DOHH2 (cell line): ENCODE results near the gene TJP1.

Experiments
- H3F3A ChIP-seq: fragments of 200-600 bp; sonication (generic), shearing (Covaris generic); 2 replicates; pipeline ENCODE4 v1.6.0; 2016; ENCODE audit warnings: antibody characterized with exemption, mild to moderate bottlenecking; ENCODE audit not compliant: control insufficient read depth, insufficient read depth
- H3K27ac ChIP-seq: fragments of 200-600 bp; sonication (generic); 2 replicates; pipeline ENCODE4 v1.5.1; 2014; ENCODE audit warnings: low read depth, mild to moderate bottlenecking, low read length, moderate library complexity
- H3K27me3 ChIP-seq: fragments of 200-600 bp; sonication (generic); 2 replicates; pipeline ENCODE4 v1.6.1; 2014; ENCODE audit warnings: mild to moderate bottlenecking, low read length, mixed read lengths; ENCODE audit not compliant: control insufficient read depth
- H3K36me3 ChIP-seq: fragments of 200-600 bp; sonication (generic); 2 replicates; pipeline ENCODE4 v1.6.1; 2014; ENCODE audit warnings: mild to moderate bottlenecking, low read length, moderate library complexity, mixed read lengths; ENCODE audit not compliant: control insufficient read depth
- H3K4me1 ChIP-seq: fragments of 200-600 bp; sonication (generic); 2 replicates; pipeline ENCODE4 v1.6.1; 2014; ENCODE audit warnings: mild to moderate bottlenecking, low read length, mixed read lengths; ENCODE audit not compliant: control insufficient read depth
- H3K4me2 ChIP-seq: fragments of 200-600 bp; sonication (generic); 2 replicates; pipeline ENCODE4 v1.6.0; 2014; ENCODE audit warnings: mild to moderate bottlenecking, low read length, moderate library complexity
- H3K4me3 ChIP-seq: fragments of 200-600 bp; sonication (generic); 2 replicates; pipeline ENCODE4 v1.5.1; 2014; ENCODE audit warnings: mild to moderate bottlenecking, low read length, mixed read lengths
- H3K79me2 ChIP-seq: fragments of 200-600 bp; sonication (generic); 2 replicates; pipeline ENCODE4 v1.6.1; 2014; ENCODE audit warnings: mild to moderate bottlenecking, low read length, mixed read lengths; ENCODE audit not compliant: control insufficient read depth
- H3K9me2 ChIP-seq: fragments of 200-600 bp; sonication (generic); replicated peaks from 2 replicates; pipeline ENCODE4 v1.6.1; 2014; ENCODE audit warnings: mild to moderate bottlenecking, low read length, mixed read lengths; ENCODE audit not compliant: control insufficient read depth
- H3K9me3 ChIP-seq: fragments of 200-600 bp; sonication (generic); 2 replicates; pipeline ENCODE4 v1.6.1; 2014; ENCODE audit warnings: antibody characterized with exemption, low read length, mixed read lengths; ENCODE audit not compliant: control insufficient read depth, insufficient read depth
- H4K20me1 ChIP-seq: fragments of 200-600 bp; sonication (generic); 2 replicates; pipeline ENCODE4 v1.6.0; 2014; ENCODE audit warnings: low read depth, mild to moderate bottlenecking, antibody characterized with exemption, low read length, moderate library complexity; ENCODE audit not compliant: control insufficient read depth, insufficient read depth
- CTCF ChIP-seq: fragments of 200-600 bp; sonication (generic); IDR thresholded peaks from one replicate; pipeline ENCODE4 v1.5.1; 2014; ENCODE audit warnings: antibody characterized with exemption, mild to moderate bottlenecking, low read depth, low read length; ENCODE audit not compliant: poor library complexity, severe bottlenecking
- EZH2phosphoT487 ChIP-seq: fragments of 200-600 bp; sonication (generic); IDR thresholded peaks from 2 replicates; pipeline ENCODE4 v1.6.1; 2017; ENCODE audit warnings: borderline replicate concordance, mild to moderate bottlenecking, antibody characterized with exemption, low read length, moderate library complexity, mixed read lengths

Gene TJP1

DNA sequence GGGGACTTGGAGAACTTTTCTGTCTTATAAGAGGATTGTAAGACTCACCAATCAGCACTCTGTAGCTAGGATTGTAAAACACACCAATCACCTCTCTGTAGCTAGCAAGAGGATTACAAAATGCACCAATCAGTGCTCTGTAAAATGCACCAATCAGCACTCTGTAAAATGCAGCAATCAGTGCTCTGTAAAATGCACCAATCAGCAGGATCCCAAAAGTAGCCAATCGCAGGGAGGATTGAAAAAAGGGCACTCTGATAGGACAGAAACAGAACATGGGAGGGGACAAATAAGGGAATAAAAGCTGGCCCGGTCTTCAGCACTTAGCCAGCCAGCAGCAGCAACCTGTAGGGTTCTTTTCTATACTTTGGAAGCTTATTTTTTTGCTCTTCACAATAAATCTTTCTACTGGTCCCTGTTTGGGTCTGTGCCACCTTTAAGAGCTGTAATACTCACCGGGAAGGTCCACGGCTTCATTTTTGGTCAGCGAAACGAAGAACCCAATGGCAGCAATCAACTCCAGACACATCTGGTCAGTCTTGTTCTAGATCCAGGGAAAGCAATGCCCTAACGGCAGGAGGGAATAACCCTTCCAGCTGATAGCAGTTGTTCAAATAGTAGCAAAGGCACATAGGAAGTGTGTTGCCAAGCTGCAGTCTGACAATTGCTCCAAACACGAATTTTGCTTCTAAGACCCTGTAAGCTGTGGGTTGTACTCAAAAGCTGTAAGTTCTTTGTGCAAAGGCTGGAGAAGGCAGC lies 135.6 kb downstream of the TJP1 start:
- TF ChIP-seq EZH2phosphoT487 (no peak), CTCF (no peak)
- H3K4me1 ChIP-seq = no peaks in the 10 kb centered on the region
- no peaks in the 10 kb centered on the region for H4K20me1 ChIP-seq
- H3F3A ChIP-seq = no peaks in the 10 kb centered on the region
- H3K36me3 ChIP-seq = no peaks in the 10 kb centered on the region
- no peaks in the 10 kb centered on the region; the same call in 1 of the 2 replicates for H3K9me3 ChIP-seq
- H3K9me2 ChIP-seq = no peaks in the 10 kb centered on the region
- no peaks in the 10 kb centered on the region for H3K79me2 ChIP-seq
- H3K4me2 ChIP-seq = no peak overlapping the region
- no peaks in the 10 kb centered on the region for H3K27me3 ChIP-seq
- no peak overlapping the region for H3K27ac ChIP-seq
- H3K4me3 ChIP-seq = no peak overlapping the region

GRCh38 chr15:29686079-29686425 lies 136.2 kb downstream of the TJP1 start:
- Histone ChIP-seq H3K4me1 (no peaks in the 10 kb centered on the region), H3K9me2 (no peaks in the 10 kb centered on the region), H4K20me1 (no peaks in the 10 kb centered on the region), H3K9me3 (no peaks in the 10 kb centered on the region; the same call in 1 of the 2 replicates), H3K27me3 (no peaks in the 10 kb centered on the region), H3K36me3 (no peaks in the 10 kb centered on the region), H3K4me2 (no peak overlapping the region), H3F3A (no peaks in the 10 kb centered on the region), H3K79me2 (no peaks in the 10 kb centered on the region), H3K4me3 (no peak overlapping the region), H3K27ac (no peak overlapping the region)
- TF ChIP-seq EZH2phosphoT487 = no peak

GRCh38 chr15:29685156-29686078 lies 136.9 kb downstream of the TJP1 start:
- Histone ChIP-seq H3K4me3 (no peak overlapping the region), H3K27me3 (no peaks in the 10 kb centered on the region), H4K20me1 (no peaks in the 10 kb centered on the region), H3K36me3 (no peaks in the 10 kb centered on the region), H3K79me2 (no peaks in the 10 kb centered on the region), H3K27ac (no peak overlapping the region), H3K4me1 (no peaks in the 10 kb centered on the region), H3K4me2 (no peak overlapping the region), H3K9me2 (no peaks in the 10 kb centered on the region), H3K9me3 (no peaks in the 10 kb centered on the region; the same call in 1 of the 2 replicates), H3F3A (no peaks in the 10 kb centered on the region)
- no peak for TF ChIP-seq CTCF

GRCh38 chr15:29682781-29683180 lies 139.5 kb downstream of the TJP1 start:
- Histone ChIP-seq H3K27ac (no peak overlapping the region), H3K79me2 (no peaks in the 10 kb centered on the region), H3K36me3 (no peaks in the 10 kb centered on the region), H3K9me2 (no peaks in the 10 kb centered on the region), H4K20me1 (no peaks in the 10 kb centered on the region), H3K4me1 (no peaks in the 10 kb centered on the region), H3K4me3 (no peak overlapping the region), H3K9me3 (no peaks in the 10 kb centered on the region; the same call in 1 of the 2 replicates), H3K4me2 (no peak overlapping the region), H3F3A (no peaks in the 10 kb centered on the region), H3K27me3 (no peaks in the 10 kb centered on the region)
- no peak for TF ChIP-seq EZH2phosphoT487
- no peak for TF ChIP-seq CTCF
